ENCODE measurements around the gene SLCO4C1. TPM values are rescaled to one million over a fixed set of nuclear protein-coding genes. Genes with fewer than 3 reads are reported as not detected.

SLCO4C1 gene
- total RNA-seq, 4 donors from 2014 or later, result 0.09 to 0.76 TPM; not detected in 2

GRCh38 chr5:102313912-102314311 is 17.8 kb upstream of the SLCO4C1 start:
- Histone ChIP-seq H3K27me3 (no peaks in the 10 kb centered on the region), H3K27ac (no peak overlapping the region), H3K36me3 (no peaks in the 10 kb centered on the region), H3K4me1 (no peaks in the 10 kb centered on the region), H3K9me3 (no peaks in the 10 kb centered on the region), H3K4me3 (no peak overlapping the region)
- no peak for DNase-seq
- TF ChIP-seq POLR2A (IDR thresholded peaks at IDR 0.05) (no peak), CTCF (IDR thresholded peaks at IDR 0.05) (no peak)
- intact Hi-C loops (cut with DNase I; ENCODE audit: low total_unique reads), result no loop called here

- no peak overlapping the region for H3K4me3 ChIP-seq
- no peaks in the 10 kb centered on the region for H3K36me3 ChIP-seq
- intact Hi-C loops (cut with DNase I; ENCODE audit: low total_unique reads), result no loop called here
- H3K27ac ChIP-seq, result no peak overlapping the region
- no peaks in the 10 kb centered on the region for H3K9me3 ChIP-seq
- H3K4me1 ChIP-seq, result no peaks in the 10 kb centered on the region
- no peaks in the 10 kb centered on the region for H3K27me3 ChIP-seq
- DNase-seq, result no peak
- TF ChIP-seq CTCF (IDR thresholded peaks at IDR 0.05) (no peak), POLR2A (IDR thresholded peaks at IDR 0.05) (no peak)
These were observed 16.7 kb upstream of the SLCO4C1 start for GRCh38 chr5:102312586-102313370.

- H3K9me3 ChIP-seq, result no peaks in the 10 kb centered on the region
- H3K36me3 ChIP-seq, result no peaks in the 10 kb centered on the region
- H3K27me3 ChIP-seq, result no peaks in the 10 kb centered on the region
- intact Hi-C loops (cut with DNase I; ENCODE audit: low total_unique reads), result no loop called here
- no peak overlapping the region for H3K4me3 ChIP-seq
- no peak for DNase-seq
- no peak overlapping the region for H3K27ac ChIP-seq
- no peak for TF ChIP-seq CTCF (IDR thresholded peaks at IDR 0.05)
- TF ChIP-seq POLR2A (IDR thresholded peaks at IDR 0.05), result no peak
- H3K4me1 ChIP-seq, result no peaks in the 10 kb centered on the region
These were observed 13.5 kb upstream of the SLCO4C1 start for GRCh38 chr5:102309586-102309985.

GRCh38 chr5:102307232-102307631 is 11.1 kb upstream of the SLCO4C1 start:
- TF ChIP-seq CTCF (IDR thresholded peaks at IDR 0.05) (no peak), POLR2A (IDR thresholded peaks at IDR 0.05) (no peak)

GRCh38 chr5:102306121-102306520 is 10.0 kb upstream of the SLCO4C1 start:
- no peak for DNase-seq
- intact Hi-C loops (cut with DNase I; ENCODE audit: low total_unique reads), result no loop called here
- Histone ChIP-seq H3K4me1 (no peaks in the 10 kb centered on the region), H3K27me3 (no peaks in the 10 kb centered on the region), H3K9me3 (no peaks in the 10 kb centered on the region), H3K4me3 (no peak overlapping the region), H3K36me3 (no peaks in the 10 kb centered on the region), H3K27ac (no peak overlapping the region)
- TF ChIP-seq POLR2A (IDR thresholded peaks at IDR 0.05) (no peak), CTCF (IDR thresholded peaks at IDR 0.05) (no peak)

More at GRCh38 chr5:102307232-102307631, 11.1 kb upstream of the SLCO4C1 start:
- Histone ChIP-seq H3K27ac (no peak overlapping the region), H3K36me3 (no peaks in the 10 kb centered on the region), H3K9me3 (no peaks in the 10 kb centered on the region), H3K27me3 (no peaks in the 10 kb centered on the region), H3K4me3 (no peak overlapping the region), H3K4me1 (no peaks in the 10 kb centered on the region)
- no peak for DNase-seq
- intact Hi-C loops (cut with DNase I; ENCODE audit: low total_unique reads), result no loop called here
